ENCODE results near the gene ICAM3.

Gene ICAM3

DNA sequence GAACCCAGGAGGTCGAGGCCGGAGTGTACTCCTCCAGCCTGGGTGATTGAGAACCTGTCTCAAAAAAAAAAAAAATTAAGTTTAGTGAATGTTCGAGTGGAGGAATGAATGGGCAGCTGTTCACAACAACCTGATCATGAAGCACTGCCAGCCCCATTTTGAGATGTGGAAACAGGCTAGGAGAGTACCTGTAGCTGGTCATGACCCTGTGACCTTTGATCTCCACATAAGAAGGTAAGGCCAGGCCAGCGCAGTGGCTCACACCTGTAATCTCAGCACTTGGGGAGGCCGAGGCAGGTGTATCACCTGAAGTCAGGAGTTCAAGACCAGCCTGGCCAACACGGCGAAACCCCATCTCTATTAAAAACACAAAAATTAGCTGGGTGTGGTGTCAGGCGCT, 13.7 kb downstream of the ICAM3 start:
- intact Hi-C loops (cut with DNase I): no loop called here
- DNase-seq: no peak

- intact Hi-C loops (cut with DNase I): no loop called here
- DNase-seq: no peak
These were observed 17.3 kb downstream of the ICAM3 start for GRCh38 chr19:10321874-10322835.

- intact Hi-C loops (cut with DNase I): no loop called here
- DNase-seq: no peak
These were observed 18.0 kb downstream of the ICAM3 start for GRCh38 chr19:10321417-10321797.

DNA sequence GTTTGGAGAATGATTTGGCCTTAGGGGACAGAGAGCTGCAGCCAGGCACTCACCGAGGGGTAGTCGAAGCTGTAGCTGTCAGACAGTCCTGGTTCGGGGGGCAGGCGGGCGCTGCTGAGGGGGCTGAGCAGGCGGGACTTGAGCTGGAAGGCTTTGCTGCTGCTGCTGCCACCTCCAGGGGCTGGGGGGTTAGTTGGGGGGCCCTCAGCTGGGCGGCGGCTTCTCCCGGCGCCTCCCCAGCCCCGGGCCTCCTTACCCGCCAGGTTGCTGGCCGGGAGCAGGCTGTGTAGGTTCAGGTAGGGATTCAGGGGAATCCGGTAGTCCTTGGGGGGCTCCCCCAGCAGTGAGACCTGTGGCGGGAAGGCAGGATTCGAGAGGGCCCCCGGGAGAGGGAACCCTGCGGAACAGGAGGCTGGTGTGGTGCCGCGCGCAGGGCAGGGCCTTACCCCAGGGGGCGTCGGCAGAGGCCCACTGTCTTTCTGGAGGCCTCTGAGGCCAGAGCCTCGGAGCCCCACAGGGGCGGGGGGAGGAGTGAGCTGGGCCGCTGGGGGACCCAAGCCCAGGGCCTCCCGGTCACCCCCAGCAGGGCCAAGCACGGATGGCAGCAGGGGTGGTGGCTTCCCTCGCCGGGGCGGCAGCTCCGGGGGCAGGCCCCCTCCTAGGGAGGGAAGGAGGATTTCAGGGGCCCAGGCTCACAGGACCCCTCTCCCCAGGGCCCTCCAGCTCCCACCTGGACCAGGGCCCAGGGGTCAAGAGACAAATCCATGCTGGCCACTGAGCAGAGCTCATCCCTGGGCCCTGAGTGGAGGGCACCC, 18.6 kb downstream of the ICAM3 start:
- no peak for DNase-seq
- intact Hi-C loops (cut with DNase I): no loop called here

DNA sequence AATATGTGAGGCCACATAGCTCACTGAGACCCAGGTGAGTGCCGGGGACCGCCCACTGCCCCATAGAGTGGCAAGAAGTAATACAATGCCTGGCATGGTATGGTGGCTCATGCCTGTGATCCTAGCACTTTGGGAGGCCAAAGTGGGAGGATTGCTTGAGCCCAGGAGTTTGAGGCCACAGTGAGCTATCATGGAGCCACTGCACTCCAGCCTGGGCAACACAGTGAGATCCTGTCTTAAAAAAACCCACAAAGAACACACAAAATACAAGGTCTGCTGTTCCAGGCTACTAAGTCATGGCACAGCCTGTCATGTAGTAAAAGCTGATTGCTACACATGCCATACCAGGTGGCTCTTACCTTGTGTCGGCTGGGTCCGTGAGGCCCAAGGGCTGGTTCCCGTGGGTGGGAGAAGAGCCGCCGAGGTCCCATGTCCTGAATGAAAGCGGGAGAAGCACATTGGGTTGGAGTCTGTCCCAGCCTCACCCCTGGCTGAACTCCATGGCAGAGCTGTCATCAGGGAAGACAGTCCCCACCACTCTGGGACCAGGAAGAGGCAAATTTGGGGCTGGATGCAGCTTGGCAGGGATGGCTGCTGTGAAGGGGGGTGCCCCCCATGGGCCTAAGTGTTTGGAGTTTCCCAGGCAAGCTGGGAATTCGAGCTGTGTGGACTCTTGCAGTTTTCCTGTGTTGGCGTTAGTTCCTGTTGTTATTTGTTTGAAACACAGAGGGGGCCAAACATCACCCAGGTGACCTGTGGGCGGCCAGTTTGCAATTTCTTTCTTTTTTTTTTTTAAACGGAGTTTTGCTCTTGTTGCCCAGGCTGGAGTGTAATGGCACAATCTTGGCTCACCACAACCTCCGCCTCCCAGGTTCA, 20.4 kb downstream of the ICAM3 start:
- intact Hi-C loops (cut with DNase I): no loop called here
- no peak for DNase-seq

- DNase-seq: no peak
- intact Hi-C loops (cut with DNase I): no loop called here
These were observed 21.5 kb downstream of the ICAM3 start for GRCh38 chr19:10317857-10318462.

- DNase-seq: no peak
- intact Hi-C loops (cut with DNase I): no loop called here
These were observed 22.2 kb downstream of the ICAM3 start for GRCh38 chr19:10317045-10317856.

DNA sequence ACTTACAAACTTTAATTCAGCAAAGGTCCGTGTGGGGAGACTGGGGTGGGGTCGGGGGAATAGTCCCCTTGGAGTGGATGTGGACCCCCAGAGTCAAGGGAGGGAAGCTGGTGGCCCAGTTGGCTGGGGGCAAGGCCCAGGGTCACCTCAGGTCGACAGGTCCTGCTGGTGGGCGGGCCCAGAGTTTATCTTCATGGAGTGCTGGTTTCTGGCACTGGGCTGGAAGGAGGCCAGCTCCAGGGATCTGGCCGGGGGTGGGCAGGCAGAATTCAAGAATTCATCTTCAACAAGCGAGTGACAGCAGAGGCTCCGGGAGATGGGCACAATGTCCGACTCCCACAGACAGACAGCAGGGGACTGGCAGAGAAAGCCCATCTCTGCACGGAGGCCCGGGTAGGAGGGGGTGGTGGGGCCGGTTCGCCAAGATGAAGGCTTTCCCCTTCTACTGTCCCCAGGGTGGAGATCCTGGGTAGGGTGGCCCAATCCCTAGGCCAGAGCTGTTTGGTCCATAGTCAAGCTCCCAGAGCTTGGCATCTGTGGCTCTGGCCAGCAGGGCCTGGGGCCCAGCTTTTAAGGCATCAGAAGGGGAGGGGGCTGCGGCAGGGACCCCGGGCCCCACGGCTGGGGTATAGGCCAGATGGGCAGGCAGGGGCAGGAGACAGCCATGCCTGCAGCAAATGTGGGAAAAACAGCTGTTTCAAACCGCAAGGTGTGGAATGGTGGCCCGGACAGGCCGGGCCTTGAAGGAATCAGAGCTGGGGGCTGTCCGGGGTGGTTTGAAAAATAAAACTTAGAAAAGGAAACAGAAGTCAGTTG, 23.0 kb downstream of the ICAM3 start:
- intact Hi-C loops (cut with DNase I): no loop called here
- DNase-seq: no peak

DNA sequence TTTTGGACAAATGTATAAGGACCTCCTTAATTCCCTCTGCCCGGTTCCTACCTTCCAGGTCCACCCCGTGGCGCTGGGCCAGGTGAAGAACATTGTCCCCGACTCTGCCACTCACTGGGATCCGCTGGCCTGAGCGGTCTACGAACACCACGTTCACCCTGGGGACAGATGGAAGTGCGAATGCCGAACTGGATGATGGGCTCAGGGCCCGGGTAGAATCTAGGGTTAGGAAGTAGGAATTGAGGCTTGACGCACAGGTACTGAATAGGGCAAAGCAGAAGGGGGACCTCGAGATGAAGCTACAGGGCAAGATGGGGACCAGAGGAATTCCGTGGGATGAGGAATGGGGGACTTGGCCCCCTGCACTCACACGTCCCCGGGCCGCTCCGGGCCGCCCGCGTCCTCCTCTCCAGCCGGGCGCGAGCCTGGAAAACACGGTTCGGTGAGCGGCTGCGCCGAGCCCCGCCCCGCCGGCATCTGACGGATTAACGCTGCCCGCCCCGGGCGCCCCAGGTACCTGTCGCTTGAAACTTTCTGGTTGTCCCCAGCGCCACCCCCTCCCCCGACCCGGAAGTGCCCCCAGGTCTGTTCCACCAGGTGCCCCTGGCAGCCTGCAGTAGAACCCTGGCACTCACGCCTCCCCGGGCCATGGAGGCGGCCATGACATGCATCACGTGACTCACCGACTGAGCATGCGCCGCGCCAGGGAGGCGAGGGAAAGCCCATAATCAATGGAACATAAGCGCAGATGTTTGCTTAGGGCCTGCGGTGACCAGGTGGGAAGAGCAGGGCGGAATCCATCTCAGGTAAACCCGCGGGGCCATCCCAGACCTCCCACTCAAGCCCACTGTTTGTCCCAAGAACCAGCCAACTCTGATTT, 23.8 kb downstream of the ICAM3 start, which contains the start of gene FDX2:
Gene FDX2, minus strand, starts transcription at position 681 of the 880 bp plus-strand sequence. Its CDS starts 19 bp downstream, at position 662.
- peak; percentile 84 to 98 (median 92) for DNase-seq
- intact Hi-C loops (cut with DNase I): loop anchor here (2.0 kb wide), 1 partner anchor 65 kb away; the partner anchor contains the start of gene TYK2

- DNase-seq: no peak
- intact Hi-C loops (cut with DNase I): no loop called here
These were observed 30.0 kb downstream of the ICAM3 start, which contains the start of gene ZGLP1 for GRCh38 chr19:10309423-10309822. Gene ZGLP1, minus strand, starts transcription at chr19:10309815.

GRCh38 chr19:10306327-10306726, 33.1 kb downstream of the ICAM3 start:
- intact Hi-C loops (cut with DNase I): no loop called here
- DNase-seq: no peak

DNA sequence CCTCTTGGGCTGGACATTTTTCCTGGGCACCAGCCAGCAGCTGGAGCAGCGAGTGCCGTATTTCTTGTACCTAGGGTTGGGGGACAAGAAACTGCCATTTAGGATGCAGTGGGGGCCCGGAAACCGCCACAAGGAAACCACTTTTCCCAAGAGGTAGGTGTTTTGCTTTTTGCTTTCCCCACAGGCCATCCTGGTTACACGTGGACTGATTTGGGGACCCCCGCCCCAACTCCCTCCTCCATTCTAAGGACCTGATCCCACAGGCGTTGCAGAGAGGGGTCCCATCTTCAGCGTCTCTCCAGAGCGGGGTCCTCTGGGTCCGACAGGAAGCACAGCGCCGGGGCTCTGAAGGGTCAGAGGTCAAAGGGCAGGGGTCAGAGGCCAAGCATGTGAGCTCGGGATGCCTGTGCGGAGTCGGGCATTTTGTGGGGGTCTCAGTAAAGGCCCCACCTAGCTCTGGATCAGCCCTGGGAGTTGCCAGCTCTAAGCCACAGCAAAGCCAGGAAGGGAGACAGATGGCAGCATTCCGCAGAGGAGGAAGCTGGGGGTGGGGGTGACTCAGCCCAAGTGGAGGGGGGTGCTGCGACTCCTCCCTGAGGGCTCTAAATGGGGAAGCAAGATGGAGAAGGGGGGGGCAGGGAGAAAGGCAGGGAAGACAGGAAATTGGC, 34.2 kb downstream of the ICAM3 start:
- intact Hi-C loops (cut with DNase I): no loop called here
- DNase-seq: peak in 9 of 10 donors; percentile 44 to 95 (median 70)

GRCh38 chr19:10299545-10300458, 39.6 kb downstream of the ICAM3 start:
- intact Hi-C loops (cut with DNase I): no loop called here
- DNase-seq: peak in 4 of 10 donors; percentile 36 to 93 (median 66)

- intact Hi-C loops (cut with DNase I): no loop called here
- no peak for DNase-seq
These were observed 43.4 kb downstream of the ICAM3 start for GRCh38 chr19:10295847-10296591.

All from posterior cingulate gyrus (tissue), 11 donors.